PFSK-1 (cell line): Measurements from ENCODE around the gene MAPKBP1.

ENCODE experiments used
- FOXP2 ChIP-seq: optimal IDR thresholded peaks from 2 replicates; pipeline ENCODE3; 2011; ENCODE audit warnings: borderline replicate concordance, control low read depth, inconsistent platforms; ENCODE audit not compliant: insufficient read depth; ENCODE audit errors: extremely low read length, extremely low read depth
- POLR2AphosphoS5 ChIP-seq: IDR thresholded peaks from 2 replicates; pipeline ENCODE4 v1.6.1; 2012; ENCODE audit warnings: low read depth, mild to moderate bottlenecking, control low read depth, low read length, moderate library complexity
- SIN3A ChIP-seq: IDR thresholded peaks from 2 replicates; pipeline ENCODE4 v1.6.1; 2012; ENCODE audit warnings: mild to moderate bottlenecking, low read length, moderate library complexity, borderline replicate concordance; ENCODE audit not compliant: insufficient read depth
- TF ChIP-seq, protein P1 (sequence below), 2 experiments: IDR thresholded peaks; 2 replicates each; pipeline versions ENCODE4 v1.6.1 to v1.8.0; 2011 to 2012; ENCODE audit warnings: low read depth in 2 of 2, low read length in 2 of 2, control low read depth in 1 of 2, inconsistent platforms in 1 of 2, mild to moderate bottlenecking in 1 of 2, moderate library complexity in 1 of 2; ENCODE audit not compliant: insufficient read depth in 1 of 2

DNA sequence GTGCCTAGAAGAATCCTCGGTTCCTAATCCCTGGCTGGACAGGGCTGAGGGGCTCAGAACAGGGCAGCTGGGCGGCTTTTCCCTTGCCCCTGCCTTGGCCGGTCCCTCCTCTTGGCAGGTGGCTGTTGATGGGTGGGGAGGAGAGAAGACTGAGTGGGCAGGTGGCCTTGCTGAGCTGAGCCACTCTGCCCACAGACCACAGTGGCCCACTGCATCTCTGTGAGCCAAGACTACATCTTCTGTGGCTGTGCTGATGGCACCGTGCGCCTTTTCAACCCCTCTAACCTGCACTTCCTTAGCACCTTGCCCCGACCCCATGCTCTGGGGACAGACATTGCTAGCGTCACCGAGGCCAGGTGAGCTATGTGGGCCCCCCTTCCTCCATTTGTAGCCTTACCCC, 39.1 kb downstream of the MAPKBP1 start:
- no peak for TF ChIP-seq POLR2AphosphoS5
- TF ChIP-seq, protein P1, sequence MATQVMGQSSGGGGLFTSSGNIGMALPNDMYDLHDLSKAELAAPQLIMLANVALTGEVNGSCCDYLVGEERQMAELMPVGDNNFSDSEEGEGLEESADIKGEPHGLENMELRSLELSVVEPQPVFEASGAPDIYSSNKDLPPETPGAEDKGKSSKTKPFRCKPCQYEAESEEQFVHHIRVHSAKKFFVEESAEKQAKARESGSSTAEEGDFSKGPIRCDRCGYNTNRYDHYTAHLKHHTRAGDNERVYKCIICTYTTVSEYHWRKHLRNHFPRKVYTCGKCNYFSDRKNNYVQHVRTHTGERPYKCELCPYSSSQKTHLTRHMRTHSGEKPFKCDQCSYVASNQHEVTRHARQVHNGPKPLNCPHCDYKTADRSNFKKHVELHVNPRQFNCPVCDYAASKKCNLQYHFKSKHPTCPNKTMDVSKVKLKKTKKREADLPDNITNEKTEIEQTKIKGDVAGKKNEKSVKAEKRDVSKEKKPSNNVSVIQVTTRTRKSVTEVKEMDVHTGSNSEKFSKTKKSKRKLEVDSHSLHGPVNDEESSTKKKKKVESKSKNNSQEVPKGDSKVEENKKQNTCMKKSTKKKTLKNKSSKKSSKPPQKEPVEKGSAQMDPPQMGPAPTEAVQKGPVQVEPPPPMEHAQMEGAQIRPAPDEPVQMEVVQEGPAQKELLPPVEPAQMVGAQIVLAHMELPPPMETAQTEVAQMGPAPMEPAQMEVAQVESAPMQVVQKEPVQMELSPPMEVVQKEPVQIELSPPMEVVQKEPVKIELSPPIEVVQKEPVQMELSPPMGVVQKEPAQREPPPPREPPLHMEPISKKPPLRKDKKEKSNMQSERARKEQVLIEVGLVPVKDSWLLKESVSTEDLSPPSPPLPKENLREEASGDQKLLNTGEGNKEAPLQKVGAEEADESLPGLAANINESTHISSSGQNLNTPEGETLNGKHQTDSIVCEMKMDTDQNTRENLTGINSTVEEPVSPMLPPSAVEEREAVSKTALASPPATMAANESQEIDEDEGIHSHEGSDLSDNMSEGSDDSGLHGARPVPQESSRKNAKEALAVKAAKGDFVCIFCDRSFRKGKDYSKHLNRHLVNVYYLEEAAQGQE (IDR thresholded peaks at IDR 0.05; ENCODE audit: insufficient read depth in 1 of 2, low read depth in 2 of 2, low read length in 2 of 2), result no peak
- no peak for TF ChIP-seq SIN3A
- TF ChIP-seq FOXP2, result no peak
